ENCODE results near the gene CACUL1.

The CACUL1 gene

GRCh38 chr10:118687472-118687871 lies 67.3 kb downstream of the CACUL1 start:
- no peak overlapping the region for H2BK5ac ChIP-seq (ENCODE audit: low read depth, low read length, poor library complexity)
- no peak for DNase-seq

DNA sequence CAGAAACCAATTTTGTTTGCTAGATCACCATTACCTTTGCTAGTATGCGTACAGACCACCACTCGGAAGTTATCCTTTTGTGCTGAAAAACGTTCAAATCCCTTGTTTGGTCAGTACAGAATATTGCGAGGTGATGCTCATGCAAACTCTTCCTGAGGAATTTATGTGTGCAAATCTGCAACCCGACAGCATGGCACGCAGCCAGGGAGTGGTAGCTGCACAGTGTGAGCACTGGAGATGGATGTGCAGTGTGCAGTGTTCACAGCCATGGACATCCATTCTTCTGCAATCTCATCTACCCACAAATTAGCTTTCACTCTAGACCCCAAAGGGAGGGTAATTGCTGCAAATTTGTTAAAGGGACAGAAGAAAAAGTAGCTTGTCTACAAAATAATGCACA lies 72.2 kb downstream of the CACUL1 start:
- no peaks in the 10 kb centered on the region for H3K79me1 ChIP-seq (ENCODE audit: low read length)
- H4K12ac ChIP-seq (ENCODE audit: low read depth, low read length) = no peak overlapping the region
- H3K9ac ChIP-seq (ENCODE audit: low read length) = no peak overlapping the region
- no peaks in the 10 kb centered on the region for H3K79me2 ChIP-seq (ENCODE audit: control insufficient read depth, insufficient read depth, low read length, poor library complexity)
- no peak overlapping the region for H4K91ac ChIP-seq (ENCODE audit: low read depth, low read length)
- H3K14ac ChIP-seq (ENCODE audit: low read length) = no peak overlapping the region
- no peak overlapping the region for H4K8ac ChIP-seq (ENCODE audit: low read depth, low read length)
- DNase-seq = no peak
- no CpG with 5 or more reads among the region's 6 CpGs for WGBS (ENCODE audit: extremely low coverage, insufficient coverage, insufficient read length)
- no peak overlapping the region for H2AFZ ChIP-seq (ENCODE audit: insufficient read depth, low read length, poor library complexity)
- H2AK5ac ChIP-seq (ENCODE audit: low read length) = no peak overlapping the region
- H2BK120ac ChIP-seq (ENCODE audit: insufficient read depth, low read length, poor library complexity) = no peak overlapping the region
- no peak overlapping the region for H2BK5ac ChIP-seq (ENCODE audit: low read depth, low read length, poor library complexity)
- H2BK12ac ChIP-seq (ENCODE audit: low read length) = no peak overlapping the region
- H3K4ac ChIP-seq (ENCODE audit: low read depth, low read length) = no peak overlapping the region
- H3K4me2 ChIP-seq (ENCODE audit: low read length) = no peak overlapping the region
- H3K23ac ChIP-seq (ENCODE audit: low read length) = no peak overlapping the region
- H3K18ac ChIP-seq (ENCODE audit: low read length) = no peak overlapping the region
- H3K4me3 ChIP-seq (ENCODE audit: low read depth, low read length) = no peak overlapping the region
- no peak overlapping the region for H3K27ac ChIP-seq (ENCODE audit: low read depth, low read length)
- H3K4me1 ChIP-seq (ENCODE audit: control insufficient read depth in 1 of 2, insufficient read depth in 2 of 2, low read length in 2 of 2) = no peaks in the 10 kb centered on the region
- no peaks in the 10 kb centered on the region for H3K9me3 ChIP-seq (ENCODE audit: insufficient read depth, low read depth, low read length)
- peaks cover 6 to 20% of the 10 kb centered on the region in 2 experiments for H3K36me3 ChIP-seq (ENCODE audit: control insufficient read depth in 1 of 2, insufficient read depth in 2 of 2, low read length in 2 of 2)
- no peaks in the 10 kb centered on the region for H3K27me3 ChIP-seq (ENCODE audit: insufficient read depth, low read length)

More at GRCh38 chr10:118687472-118687871, 67.3 kb downstream of the CACUL1 start:
- no peak overlapping the region for H2BK12ac ChIP-seq (ENCODE audit: low read length)
- H3K9ac ChIP-seq (ENCODE audit: low read length) = no peak overlapping the region
- H2AK5ac ChIP-seq (ENCODE audit: low read length) = no peak overlapping the region
- no peak overlapping the region for H2BK120ac ChIP-seq (ENCODE audit: insufficient read depth, low read length, poor library complexity)
- no peak overlapping the region for H4K8ac ChIP-seq (ENCODE audit: low read depth, low read length)
- no peak overlapping the region for H2AFZ ChIP-seq (ENCODE audit: insufficient read depth, low read length, poor library complexity)
- H3K27me3 ChIP-seq (ENCODE audit: insufficient read depth, low read length) = no peaks in the 10 kb centered on the region
- H3K23ac ChIP-seq (ENCODE audit: low read length) = no peak overlapping the region
- H3K9me3 ChIP-seq (ENCODE audit: insufficient read depth, low read depth, low read length) = no peaks in the 10 kb centered on the region
- no peaks in the 10 kb centered on the region for H3K79me2 ChIP-seq (ENCODE audit: control insufficient read depth, insufficient read depth, low read length, poor library complexity)
- no peak overlapping the region for H3K4me2 ChIP-seq (ENCODE audit: low read length)
- H3K4ac ChIP-seq (ENCODE audit: low read depth, low read length) = no peak overlapping the region
- H3K4me3 ChIP-seq (ENCODE audit: low read depth, low read length) = no peak overlapping the region
- peaks cover 9 to 22% of the 10 kb centered on the region in 2 experiments for H3K36me3 ChIP-seq (ENCODE audit: control insufficient read depth in 1 of 2, insufficient read depth in 2 of 2, low read length in 2 of 2)
- no peak overlapping the region for H4K91ac ChIP-seq (ENCODE audit: low read depth, low read length)
- no peak overlapping the region for H3K14ac ChIP-seq (ENCODE audit: low read length)
- H3K79me1 ChIP-seq (ENCODE audit: low read length) = no peaks in the 10 kb centered on the region
- H3K27ac ChIP-seq (ENCODE audit: low read depth, low read length) = no peak overlapping the region
- no peaks in the 10 kb centered on the region for H3K4me1 ChIP-seq (ENCODE audit: control insufficient read depth in 1 of 2, insufficient read depth in 2 of 2, low read length in 2 of 2)
- H3K18ac ChIP-seq (ENCODE audit: low read length) = no peak overlapping the region
- H4K12ac ChIP-seq (ENCODE audit: low read depth, low read length) = no peak overlapping the region

DNA sequence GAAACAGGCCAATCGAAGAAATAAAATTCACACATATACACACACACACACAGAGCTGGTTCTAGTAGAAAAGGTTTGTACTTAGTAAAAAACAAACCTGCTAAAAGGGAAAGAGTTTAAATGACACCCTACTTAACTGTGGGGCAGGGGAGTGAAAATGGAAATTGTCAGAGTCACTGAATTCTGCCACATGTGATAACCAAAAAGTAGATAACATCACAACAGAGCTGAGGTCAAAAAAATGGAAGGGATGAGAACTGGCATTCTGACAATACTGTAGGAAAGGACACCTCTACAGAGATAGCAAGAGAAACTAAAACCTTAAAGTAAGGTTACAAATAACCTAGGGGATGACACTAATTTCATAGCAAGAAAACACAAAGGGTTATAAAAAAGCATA lies 74.6 kb downstream of the CACUL1 start:
- no CpG with 5 or more reads among the region's 1 CpG for WGBS (ENCODE audit: extremely low coverage, insufficient coverage, insufficient read length)
- H2BK120ac ChIP-seq (ENCODE audit: insufficient read depth, low read length, poor library complexity) = no peak overlapping the region

DNA sequence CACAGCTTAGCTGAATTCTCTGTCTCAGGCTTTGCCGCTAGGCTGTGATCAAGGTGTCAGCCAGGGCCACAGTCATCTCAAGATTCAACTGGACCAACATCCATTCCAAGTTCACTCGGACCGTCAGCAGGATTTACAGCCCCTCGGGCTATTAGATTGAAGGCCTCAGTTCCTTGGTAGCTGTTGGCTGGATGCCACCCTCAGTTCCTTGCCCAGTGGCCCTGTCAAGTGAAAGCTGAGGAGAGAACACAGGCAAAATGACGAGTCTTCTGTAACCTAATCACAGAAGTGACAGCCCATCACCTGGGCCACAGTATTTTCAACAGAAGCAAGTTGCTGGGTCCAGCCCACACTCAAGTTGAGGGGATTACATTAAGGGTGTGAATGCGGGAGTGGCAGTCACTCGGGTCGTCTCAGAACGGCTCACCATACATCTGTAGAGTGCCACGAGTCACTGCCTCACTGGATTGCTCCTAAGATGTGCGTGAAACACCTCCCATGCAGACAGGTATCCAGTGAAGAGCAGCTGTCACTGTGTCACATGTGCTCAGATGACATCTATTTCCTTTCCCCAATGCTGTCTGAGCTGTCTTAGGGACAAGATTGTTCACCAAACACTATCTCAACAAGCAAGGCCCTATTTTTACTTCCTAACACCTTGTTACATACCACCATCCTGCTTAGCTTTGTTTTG lies 80.4 kb downstream of the CACUL1 start:
- Histone ChIP-seq H3K27ac (ENCODE audit: low read depth, low read length) (no peak overlapping the region), H3K79me1 (ENCODE audit: low read length) (no peaks in the 10 kb centered on the region), H3K36me3 (ENCODE audit: control insufficient read depth in 1 of 2, insufficient read depth in 2 of 2, low read length in 2 of 2) (peaks cover 11 to 21% of the 10 kb centered on the region in 2 experiments), H3K14ac (ENCODE audit: low read length) (no peak overlapping the region), H4K8ac (ENCODE audit: low read depth, low read length) (no peak overlapping the region), H3K9me3 (ENCODE audit: insufficient read depth, low read depth, low read length) (no peaks in the 10 kb centered on the region), H3K27me3 (ENCODE audit: insufficient read depth, low read length) (no peaks in the 10 kb centered on the region), H4K12ac (ENCODE audit: low read depth, low read length) (no peak overlapping the region), H2BK5ac (ENCODE audit: low read depth, low read length, poor library complexity) (no peak overlapping the region), H3K23ac (ENCODE audit: low read length) (no peak overlapping the region), H2AK5ac (ENCODE audit: low read length) (no peak overlapping the region), H2AFZ (ENCODE audit: insufficient read depth, low read length, poor library complexity) (no peak overlapping the region), H3K4me2 (ENCODE audit: low read length) (no peak overlapping the region), H3K18ac (ENCODE audit: low read length) (no peak overlapping the region), H2BK12ac (ENCODE audit: low read length) (no peak overlapping the region), H3K4me1 (ENCODE audit: control insufficient read depth in 1 of 2, insufficient read depth in 2 of 2, low read length in 2 of 2) (no peaks in the 10 kb centered on the region), H3K9ac (ENCODE audit: low read length) (no peak overlapping the region), H2BK120ac (ENCODE audit: insufficient read depth, low read length, poor library complexity) (no peak overlapping the region), H3K79me2 (ENCODE audit: control insufficient read depth, insufficient read depth, low read length, poor library complexity) (peaks cover 1% of the 10 kb centered on the region), H4K91ac (ENCODE audit: low read depth, low read length) (no peak overlapping the region), H3K4me3 (ENCODE audit: low read depth, low read length) (no peak overlapping the region), H3K4ac (ENCODE audit: low read depth, low read length) (no peak overlapping the region)
- DNase-seq = no peak
- WGBS (ENCODE audit: extremely low coverage, insufficient coverage, insufficient read length) = no CpG with 5 or more reads among the region's 11 CpGs

More for the DNA sequence above, 74.6 kb downstream of the CACUL1 start:
- no peak overlapping the region for H3K4ac ChIP-seq (ENCODE audit: low read depth, low read length)
- no peak overlapping the region for H3K4me2 ChIP-seq (ENCODE audit: low read length)
- H3K27ac ChIP-seq (ENCODE audit: low read depth, low read length) = no peak overlapping the region
- no peak overlapping the region for H4K12ac ChIP-seq (ENCODE audit: low read depth, low read length)
- no peaks in the 10 kb centered on the region for H3K27me3 ChIP-seq (ENCODE audit: insufficient read depth, low read length)
- no peak overlapping the region for H3K23ac ChIP-seq (ENCODE audit: low read length)
- no peaks in the 10 kb centered on the region for H3K79me2 ChIP-seq (ENCODE audit: control insufficient read depth, insufficient read depth, low read length, poor library complexity)
- no peak overlapping the region for H4K91ac ChIP-seq (ENCODE audit: low read depth, low read length)
- no peaks in the 10 kb centered on the region for H3K9me3 ChIP-seq (ENCODE audit: insufficient read depth, low read depth, low read length)
- DNase-seq = no peak
- H2BK5ac ChIP-seq (ENCODE audit: low read depth, low read length, poor library complexity) = no peak overlapping the region
- H3K4me1 ChIP-seq (ENCODE audit: control insufficient read depth in 1 of 2, insufficient read depth in 2 of 2, low read length in 2 of 2) = no peaks in the 10 kb centered on the region
- H3K14ac ChIP-seq (ENCODE audit: low read length) = no peak overlapping the region
- H3K4me3 ChIP-seq (ENCODE audit: low read depth, low read length) = no peak overlapping the region
- H3K18ac ChIP-seq (ENCODE audit: low read length) = no peak overlapping the region
- no peak overlapping the region for H2BK12ac ChIP-seq (ENCODE audit: low read length)
- H2AFZ ChIP-seq (ENCODE audit: insufficient read depth, low read length, poor library complexity) = no peak overlapping the region
- peaks cover 7 to 12% of the 10 kb centered on the region in 2 experiments for H3K36me3 ChIP-seq (ENCODE audit: control insufficient read depth in 1 of 2, insufficient read depth in 2 of 2, low read length in 2 of 2)
- H3K79me1 ChIP-seq (ENCODE audit: low read length) = no peaks in the 10 kb centered on the region
- H2AK5ac ChIP-seq (ENCODE audit: low read length) = no peak overlapping the region
- H3K9ac ChIP-seq (ENCODE audit: low read length) = no peak overlapping the region
- H4K8ac ChIP-seq (ENCODE audit: low read depth, low read length) = no peak overlapping the region

Measured in trophoblast cell (in vitro differentiated cells and primary cell).